A549 (cell line): ENCODE measurements around the gene MAJIN. TPM values are rescaled to one million over a fixed set of nuclear protein-coding genes. Genes with fewer than 3 reads are reported as not detected.

ENCODE experiments used
- ATAC-seq, 2 experiments: fragments of 200-7000 bp in 1 of 2; fragments of >200 bp in 1 of 2; cut with Nextera tagmentation in 1 of 2; cut with Tn5 transposase in 1 of 2; 3 replicates each; pipeline versions ENCODE4 v1.8.0 to v1.9.1; 2018 to 2020; ENCODE audit warnings: mild to moderate bottlenecking in 1 of 2, moderate library complexity in 1 of 2
- CTCF ChIA-PET: fragments of 300-600 bp; sonication (Branson Sonifier 250); formaldehyde crosslinking; extraction: SDS; loops from one replicate; lab custom pipeline; 2021; ENCODE audit warnings: antibody characterized with exemption, inconsistent platforms; lab: Yijun Ruan, JAX
- POLR2A ChIA-PET: fragments of 350-600 bp; formaldehyde crosslinking; extraction: SDS; loops from one replicate; lab custom pipeline; 2021; ENCODE audit warnings: antibody characterized with exemption, inconsistent platforms; lab: Yijun Ruan, JAX
- DNase-seq, 2 experiments: peaks; one replicate each; pipeline versions ENCODE4 v3.0.0 to v3.0.0-alpha.2; 2011 to 2016; ENCODE audit warnings: low read depth in 1 of 2, low spot score in 1 of 2
- FAIRE-seq: peaks from 2 replicates; lab custom pipeline; 2011; peaks lifted over from hg19 to GRCh38; lab: Jason Lieb, UNC
- H3K27ac ChIP-seq, 2 experiments: fragments of >200 bp; sonication (Bioruptor Twin); formaldehyde crosslinking; 3 replicates each; pipeline ENCODE4 v1.5.1; 2016 to 2017
- H3K4me1 ChIP-seq: fragments of >200 bp; sonication (Bioruptor Twin); formaldehyde crosslinking; 3 replicates; pipeline ENCODE4 v1.6.1; 2016
- H3K4me2 ChIP-seq: fragments of >200 bp; sonication (Bioruptor Twin); formaldehyde crosslinking; 3 replicates; pipeline ENCODE4 v1.6.1; 2016
- H3K4me3 ChIP-seq: fragments of >200 bp; sonication (Bioruptor Twin); formaldehyde crosslinking; 3 replicates; pipeline ENCODE4 v1.5.1; 2016
- H3K9me3 ChIP-seq: fragments of >200 bp; sonication (Bioruptor Twin); formaldehyde crosslinking; 3 replicates; pipeline ENCODE4 v1.6.1; 2016
- CEBPB ChIP-seq, 2 experiments: fragments of >200 bp in 1 of 2; sonication (Bioruptor Twin) in 1 of 2; formaldehyde crosslinking in 1 of 2; IDR thresholded peaks; 2 replicates each; pipeline ENCODE4 v1.6.1; 2012 to 2016
- EHMT2 ChIP-seq: fragments of 200-600 bp; sonication (generic); IDR thresholded peaks from 2 replicates; pipeline ENCODE4 v1.6.1; 2016; ENCODE audit warnings: antibody characterized with exemption, low read depth, mild to moderate bottlenecking, moderate library complexity
- EP300 ChIP-seq, 2 experiments: fragments of >200 bp; sonication (Bioruptor Twin); formaldehyde crosslinking; IDR thresholded peaks; 2 replicates in 1 of 2; 3 replicates in 1 of 2; pipeline ENCODE4 v1.6.1; 2016 to 2017
- FOSL2 ChIP-seq, 2 experiments: fragments of 450-650 bp in 1 of 2; fragments of >200 bp in 1 of 2; sonication (Bioruptor Twin) in 1 of 2; formaldehyde crosslinking; IDR thresholded peaks; 2 replicates each; pipeline versions ENCODE4 v1.5.0 to v1.6.1; 2016 to 2020; ENCODE audit warnings: mild to moderate bottlenecking in 1 of 2, moderate library complexity in 1 of 2
- HOXB5 ChIP-seq: fragments of 250-450 bp; sonication (Bioruptor Pico); IDR thresholded peaks from 2 replicates; pipeline ENCODE4 v1.5.0; 2020; ENCODE audit warnings: mild to moderate bottlenecking, moderate library complexity
- JUN ChIP-seq, 2 experiments: fragments of >200 bp; sonication (Bioruptor Twin); formaldehyde crosslinking; IDR thresholded peaks; 2 replicates in 1 of 2; 3 replicates in 1 of 2; pipeline ENCODE4 v1.6.1; 2016 to 2017
- MAFK ChIP-seq: fragments of 450-650 bp; IDR thresholded peaks from 2 replicates; pipeline ENCODE4 v1.6.1; 2014; ENCODE audit not compliant: partially characterized antibody
- MAZ ChIP-seq: fragments of 150-350 bp; IDR thresholded peaks from 2 replicates; pipeline ENCODE4 v1.6.1; 2014; ENCODE audit warnings: antibody characterized with exemption, low read depth, low read length, borderline replicate concordance
- MYC ChIP-seq: IDR thresholded peaks from 2 replicates; pipeline ENCODE4 v1.6.1; 2012; ENCODE audit warnings: mild to moderate bottlenecking, inconsistent platforms, low read length, improper control_type of control experiment, borderline replicate concordance
- NPAS2 ChIP-seq: fragments of 250-450 bp; sonication (Bioruptor Pico); IDR thresholded peaks from 2 replicates; pipeline ENCODE4 v1.8.0; 2022; ENCODE audit warnings: mild to moderate bottlenecking, moderate library complexity, borderline replicate concordance
- NR3C1 ChIP-seq: fragments of >200 bp; sonication (Bioruptor Twin); formaldehyde crosslinking; IDR thresholded peaks from 3 replicates; pipeline ENCODE4 v1.6.1; 2017
- POLR2AphosphoS2 ChIP-seq: conservative IDR thresholded peaks from 2 replicates; pipeline ENCODE4 v1.6.1; 2012; ENCODE audit warnings: low read length, improper control_type of control experiment, inconsistent platforms
- RAD21 ChIP-seq, 2 experiments: fragments of >200 bp in 1 of 2; sonication (Bioruptor Twin) in 1 of 2; formaldehyde crosslinking in 1 of 2; IDR thresholded peaks in 1 of 2; conservative IDR thresholded peaks in 1 of 2; 2 replicates in 1 of 2; 3 replicates in 1 of 2; pipeline ENCODE4 v1.6.1; 2012 to 2018; ENCODE audit warnings: inconsistent platforms in 1 of 2
- RCOR1 ChIP-seq: fragments of 150-350 bp; IDR thresholded peaks from 2 replicates; pipeline ENCODE4 v1.6.1; 2014; ENCODE audit warnings: antibody characterized with exemption, low read length, low read depth
- RNF2 ChIP-seq: fragments of 200-600 bp; sonication (generic); IDR thresholded peaks from 2 replicates; pipeline ENCODE4 v1.6.1; 2016; ENCODE audit warnings: low read depth, mild to moderate bottlenecking, antibody characterized with exemption, moderate library complexity, borderline replicate concordance
- SREBF2 ChIP-seq: fragments of 450-650 bp; IDR thresholded peaks from 2 replicates; pipeline ENCODE4 v1.6.1; 2014; ENCODE audit warnings: mild to moderate bottlenecking, moderate library complexity
- ZSCAN20 ChIP-seq: fragments of 250-450 bp; sonication (Bioruptor Pico); IDR thresholded peaks from 2 replicates; pipeline ENCODE4 v1.8.0; 2022; ENCODE audit warnings: mild to moderate bottlenecking, moderate library complexity
- WGBS: methylation state at CpG from one replicate; pipeline ENCODE4 v1.1.6; 2017; ENCODE audit errors: missing lambda C conversion rate; 5-methylcytosine and 5-hydroxymethylcytosine counted together
- polyA plus RNA-seq, 4 experiments: library from polyadenylated mRNA; depleted of rRNA in 3 of 4; stranded (reverse); fragments of >200 nt; fragmentation: RNase III in 1 of 4; extraction: RNeasy Plus Mini Kit Qiagen cat#74134 plus additional on column Dnase treatment in 1 of 4; gene quantifications; 2 replicates in 3 of 4; 3 replicates in 1 of 4; pipeline ENCODE4 v1.2.3, GENCODE V29; 2011 to 2017
- TF ChIP-seq, protein P1 (sequence below): fragments of 200-600 bp; sonication (generic); IDR thresholded peaks from 2 replicates; pipeline ENCODE4 v1.6.1; 2016; ENCODE audit warnings: antibody characterized with exemption, mild to moderate bottlenecking, moderate library complexity
- TF ChIP-seq, protein P2 (sequence below): fragments of >200 bp; sonication (Bioruptor Twin); formaldehyde crosslinking; IDR thresholded peaks from 3 replicates; pipeline ENCODE4 v1.6.1; 2016
- TF ChIP-seq, protein P3 (sequence below): IDR thresholded peaks from 2 replicates; pipeline ENCODE4 v1.6.1; 2012; ENCODE audit warnings: low read depth, borderline replicate concordance
- TF ChIP-seq, protein P4 (sequence below): fragments of 250-450 bp; sonication (Bioruptor Pico); IDR thresholded peaks from 2 replicates; pipeline ENCODE4 v1.5.0; 2020; ENCODE audit warnings: low read depth, mild to moderate bottlenecking, moderate library complexity

The MAJIN gene
- polyA plus RNA-seq, 2 of the 4 experiments (the other 2 are of a cell fraction), result 0.12 TPM; not detected in 1

DNA sequence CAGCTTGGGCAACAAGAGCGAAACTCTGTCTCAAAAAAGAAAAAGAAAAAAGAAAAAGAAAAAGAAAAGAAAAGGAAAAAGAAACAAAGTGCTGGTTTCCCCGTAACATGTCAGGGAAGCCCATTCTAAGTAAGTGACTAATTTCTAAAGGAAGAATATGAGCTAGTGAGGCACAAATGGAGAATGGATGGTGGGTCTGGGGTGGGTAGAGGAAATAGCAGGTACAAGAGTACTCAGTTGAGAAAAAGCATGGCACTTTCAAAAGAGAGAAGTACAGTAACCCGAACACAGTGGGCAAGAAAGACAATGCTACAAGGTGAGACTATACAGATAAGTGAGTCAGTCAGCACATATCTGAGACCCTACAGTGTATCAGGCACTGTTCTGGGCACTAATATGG lies 4.5 kb downstream of the MAJIN start:
- TF ChIP-seq EP300 (IDR thresholded peaks at IDR 0.05) (no peak), MYC (no peak), ZSCAN20 (CRISPR knock-in tag) (no peak), FOSL2 (IDR thresholded peaks at IDR 0.05) (no peak), FOSL2 (CRISPR knock-in tag; IDR thresholded peaks at IDR 0.05) (no peak), RCOR1 (no peak), RAD21 (conservative IDR thresholded peaks at IDR 0.05 in 1 of 2, IDR thresholded peaks at IDR 0.05 in 1 of 2) (no peak), CEBPB (IDR thresholded peaks at IDR 0.05) (no peak), POLR2AphosphoS2 (no peak)
- no peak for FAIRE-seq
- 93% methylated on average over 3 of the region's 3 CpGs for WGBS
- Histone ChIP-seq H3K4me1 (peaks cover 9% of the 10 kb centered on the region), H3K4me3 (no peak overlapping the region), H3K9me3 (no peaks in the 10 kb centered on the region), H3K27ac (no peak overlapping the region), H3K4me2 (no peak overlapping the region)
- DNase-seq, result no peak
- POLR2A ChIA-PET, result no interaction called here
- no peak for ATAC-seq
- CTCF ChIA-PET, result interaction anchor here (0.8 kb wide), 1 partner anchor 149 kb away, joined by 3 read pairs; no protein-coding TSS in a partner anchor

DNA sequence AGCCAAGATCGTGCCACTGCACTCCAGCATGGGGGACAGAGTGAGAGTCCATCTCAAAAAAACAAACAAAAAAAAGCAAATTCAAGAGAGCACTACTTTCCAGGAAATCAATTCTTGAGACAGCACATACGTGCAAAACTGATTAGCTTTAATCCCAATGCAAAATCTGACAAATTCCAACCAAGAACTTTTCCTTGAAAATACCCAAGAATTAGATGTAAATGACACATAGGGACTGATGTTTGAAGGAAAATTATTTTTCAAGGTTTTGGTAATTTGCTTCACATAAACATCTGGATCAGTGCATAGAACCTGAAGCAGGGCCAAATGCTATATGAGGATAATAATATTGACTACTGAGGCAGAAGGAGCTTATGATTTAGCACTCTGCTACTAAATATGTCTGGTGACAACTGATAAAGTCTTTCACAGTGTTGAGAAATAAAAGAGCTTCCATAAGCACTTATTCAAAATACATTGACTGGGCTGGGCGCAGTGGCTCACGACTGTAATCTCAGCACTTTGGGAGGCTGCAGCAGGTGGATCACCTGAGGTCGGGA lies 8.8 kb downstream of the MAJIN start:
- no peak for FAIRE-seq

DNA sequence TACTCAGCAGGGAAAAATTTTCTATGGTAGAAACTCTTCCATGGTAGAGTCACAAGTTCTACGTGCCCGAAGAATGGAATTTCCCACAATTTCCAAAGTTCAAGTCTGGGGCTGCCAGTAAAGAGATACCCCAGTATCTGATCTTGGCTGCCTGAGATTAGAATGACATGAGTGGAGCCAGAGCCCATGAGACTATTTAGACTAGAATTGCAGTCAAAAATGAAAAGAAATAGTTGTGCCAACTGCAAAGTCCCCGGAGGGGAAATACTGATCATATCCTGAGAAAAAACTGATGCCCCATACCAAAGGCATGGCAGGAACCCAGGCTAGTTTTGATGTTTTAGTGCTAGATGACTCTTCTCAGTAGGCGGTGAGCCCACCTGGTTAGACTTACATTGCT lies 11.2 kb downstream of the MAJIN start:
- DNase-seq, result no peak
- Histone ChIP-seq H3K27ac (no peak overlapping the region), H3K4me3 (no peak overlapping the region), H3K4me1 (no peaks in the 10 kb centered on the region)
- WGBS, result 83% methylated on average over 4 of the region's 4 CpGs
- no peak for TF ChIP-seq RNF2
- TF ChIP-seq, protein P1, sequence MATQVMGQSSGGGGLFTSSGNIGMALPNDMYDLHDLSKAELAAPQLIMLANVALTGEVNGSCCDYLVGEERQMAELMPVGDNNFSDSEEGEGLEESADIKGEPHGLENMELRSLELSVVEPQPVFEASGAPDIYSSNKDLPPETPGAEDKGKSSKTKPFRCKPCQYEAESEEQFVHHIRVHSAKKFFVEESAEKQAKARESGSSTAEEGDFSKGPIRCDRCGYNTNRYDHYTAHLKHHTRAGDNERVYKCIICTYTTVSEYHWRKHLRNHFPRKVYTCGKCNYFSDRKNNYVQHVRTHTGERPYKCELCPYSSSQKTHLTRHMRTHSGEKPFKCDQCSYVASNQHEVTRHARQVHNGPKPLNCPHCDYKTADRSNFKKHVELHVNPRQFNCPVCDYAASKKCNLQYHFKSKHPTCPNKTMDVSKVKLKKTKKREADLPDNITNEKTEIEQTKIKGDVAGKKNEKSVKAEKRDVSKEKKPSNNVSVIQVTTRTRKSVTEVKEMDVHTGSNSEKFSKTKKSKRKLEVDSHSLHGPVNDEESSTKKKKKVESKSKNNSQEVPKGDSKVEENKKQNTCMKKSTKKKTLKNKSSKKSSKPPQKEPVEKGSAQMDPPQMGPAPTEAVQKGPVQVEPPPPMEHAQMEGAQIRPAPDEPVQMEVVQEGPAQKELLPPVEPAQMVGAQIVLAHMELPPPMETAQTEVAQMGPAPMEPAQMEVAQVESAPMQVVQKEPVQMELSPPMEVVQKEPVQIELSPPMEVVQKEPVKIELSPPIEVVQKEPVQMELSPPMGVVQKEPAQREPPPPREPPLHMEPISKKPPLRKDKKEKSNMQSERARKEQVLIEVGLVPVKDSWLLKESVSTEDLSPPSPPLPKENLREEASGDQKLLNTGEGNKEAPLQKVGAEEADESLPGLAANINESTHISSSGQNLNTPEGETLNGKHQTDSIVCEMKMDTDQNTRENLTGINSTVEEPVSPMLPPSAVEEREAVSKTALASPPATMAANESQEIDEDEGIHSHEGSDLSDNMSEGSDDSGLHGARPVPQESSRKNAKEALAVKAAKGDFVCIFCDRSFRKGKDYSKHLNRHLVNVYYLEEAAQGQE, result no peak
- no peak for TF ChIP-seq FOSL2 (IDR thresholded peaks at IDR 0.05)
- no peak for TF ChIP-seq FOSL2 (CRISPR knock-in tag; IDR thresholded peaks at IDR 0.05)
- no peak for TF ChIP-seq MYC
- TF ChIP-seq, protein P2, sequence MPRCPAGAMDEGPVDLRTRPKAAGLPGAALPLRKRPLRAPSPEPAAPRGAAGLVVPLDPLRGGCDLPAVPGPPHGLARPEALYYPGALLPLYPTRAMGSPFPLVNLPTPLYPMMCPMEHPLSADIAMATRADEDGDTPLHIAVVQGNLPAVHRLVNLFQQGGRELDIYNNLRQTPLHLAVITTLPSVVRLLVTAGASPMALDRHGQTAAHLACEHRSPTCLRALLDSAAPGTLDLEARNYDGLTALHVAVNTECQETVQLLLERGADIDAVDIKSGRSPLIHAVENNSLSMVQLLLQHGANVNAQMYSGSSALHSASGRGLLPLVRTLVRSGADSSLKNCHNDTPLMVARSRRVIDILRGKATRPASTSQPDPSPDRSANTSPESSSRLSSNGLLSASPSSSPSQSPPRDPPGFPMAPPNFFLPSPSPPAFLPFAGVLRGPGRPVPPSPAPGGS, result no peak
- no peak for TF ChIP-seq JUN (IDR thresholded peaks at IDR 0.05)
- no peak for TF ChIP-seq SREBF2
- TF ChIP-seq, protein P3, sequence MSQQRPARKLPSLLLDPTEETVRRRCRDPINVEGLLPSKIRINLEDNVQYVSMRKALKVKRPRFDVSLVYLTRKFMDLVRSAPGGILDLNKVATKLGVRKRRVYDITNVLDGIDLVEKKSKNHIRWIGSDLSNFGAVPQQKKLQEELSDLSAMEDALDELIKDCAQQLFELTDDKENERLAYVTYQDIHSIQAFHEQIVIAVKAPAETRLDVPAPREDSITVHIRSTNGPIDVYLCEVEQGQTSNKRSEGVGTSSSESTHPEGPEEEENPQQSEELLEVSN, result no peak
- TF ChIP-seq, all 56 proteins: peak for 0
- H3K9me3 ChIP-seq, result no peaks in the 10 kb centered on the region
- no peak for FAIRE-seq
- POLR2A ChIA-PET, result no interaction called here
- CTCF ChIA-PET, result no interaction called here
- ATAC-seq, result no peak
- H3K4me2 ChIP-seq, result no peak overlapping the region

More for the DNA sequence above, 8.8 kb downstream of the MAJIN start:
- TF ChIP-seq ZSCAN20 (CRISPR knock-in tag), result no peak
- no peak for TF ChIP-seq EHMT2
- no peak for TF ChIP-seq MAZ
- TF ChIP-seq MAFK, result no peak
- TF ChIP-seq NPAS2 (CRISPR knock-in tag), result no peak
- no peak for TF ChIP-seq JUN (IDR thresholded peaks at IDR 0.05)
- TF ChIP-seq, protein P3, result no peak
- TF ChIP-seq, protein P4, sequence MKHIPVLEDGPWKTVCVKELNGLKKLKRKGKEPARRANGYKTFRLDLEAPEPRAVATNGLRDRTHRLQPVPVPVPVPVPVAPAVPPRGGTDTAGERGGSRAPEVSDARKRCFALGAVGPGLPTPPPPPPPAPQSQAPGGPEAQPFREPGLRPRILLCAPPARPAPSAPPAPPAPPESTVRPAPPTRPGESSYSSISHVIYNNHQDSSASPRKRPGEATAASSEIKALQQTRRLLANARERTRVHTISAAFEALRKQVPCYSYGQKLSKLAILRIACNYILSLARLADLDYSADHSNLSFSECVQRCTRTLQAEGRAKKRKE (CRISPR knock-in tag), result no peak
- TF ChIP-seq, protein P2, result no peak
- TF ChIP-seq FOSL2 (IDR thresholded peaks at IDR 0.05), result no peak
- TF ChIP-seq FOSL2 (CRISPR knock-in tag; IDR thresholded peaks at IDR 0.05), result no peak
- TF ChIP-seq NR3C1, result no peak
- no peak for TF ChIP-seq EP300 (IDR thresholded peaks at IDR 0.05)
- TF ChIP-seq CEBPB (IDR thresholded peaks at IDR 0.05), result no peak
- TF ChIP-seq HOXB5 (CRISPR knock-in tag), result no peak
- ChIA-PET POLR2A (no interaction called here), CTCF (interaction anchor here (1.2 to 2.5 kb wide), 2 partner anchors 11 to 34 kb away, joined by 3 to 10 read pairs; partner anchors contain the start of gene BATF2)
- no peaks in the 10 kb centered on the region for H3K4me1 ChIP-seq
- ATAC-seq, result no peak
- no peak overlapping the region for H3K4me2 ChIP-seq
- WGBS, result 67% methylated on average over 5 of the region's 5 CpGs
- H3K27ac ChIP-seq, result no peak overlapping the region
- H3K9me3 ChIP-seq, result no peaks in the 10 kb centered on the region
- no peak overlapping the region for H3K4me3 ChIP-seq
- no peak for DNase-seq
